Sigmoid colon (tissue), 7 donors: Measurements from ENCODE around the gene PAPOLA. TPM values are rescaled to one million over a fixed set of nuclear protein-coding genes. Genes with fewer than 3 reads are reported as not detected.

Experiments used
- DNase-seq: peaks from one replicate; pipeline ENCODE4 v3.0.0-alpha.2; 2019
- H3K27ac ChIP-seq, 4 donors: fragments of 200-600 bp; sonication (generic); one replicate each; pipeline ENCODE4 v1.5.1; 2016 to 2019; ENCODE audit warnings: mild to moderate bottlenecking in 1 of 4
- H3K27me3 ChIP-seq, 3 donors: fragments of 200-600 bp; sonication (generic); one replicate each; pipeline ENCODE4 v1.5.1; 2019; ENCODE audit warnings: mild to moderate bottlenecking in 1 of 3
- H3K36me3 ChIP-seq, 4 donors: fragments of 200-600 bp; sonication (generic); one replicate each; pipeline ENCODE4 v1.5.1; 2016 to 2019
- H3K4me1 ChIP-seq, 4 donors: fragments of 200-600 bp; sonication (generic); one replicate each; pipeline ENCODE4 v1.5.1; 2017 to 2019
- H3K4me3 ChIP-seq, 4 donors: fragments of 200-600 bp; sonication (generic); one replicate each; pipeline ENCODE4 v1.5.1; 2017 to 2019; ENCODE audit warnings: mild to moderate bottlenecking in 2 of 4, moderate library complexity in 1 of 4
- H3K9me3 ChIP-seq, 4 donors: fragments of 200-600 bp in 3 of 4; sonication (generic) in 3 of 4; one replicate each; pipeline versions ENCODE4 v1.5.1 to v1.6.1; 2013 to 2019
- CTCF ChIP-seq, 4 experiments: fragments of 450-650 bp in 3 of 4; fragments of 200-600 bp in 1 of 4; IDR thresholded peaks; one replicate each; pipeline ENCODE4 v1.5.1; 2016 to 2019; ENCODE audit warnings: antibody characterized with exemption in 4 of 4, mild to moderate bottlenecking in 3 of 4, moderate library complexity in 2 of 4
- EP300 ChIP-seq, 4 donors: sonication (generic); formaldehyde crosslinking; IDR thresholded peaks; one replicate each; pipeline ENCODE4 v1.6.1; 2017; ENCODE audit warnings: antibody characterized with exemption in 4 of 4
- POLR2A ChIP-seq, 2 donors: fragments of 450-650 bp; IDR thresholded peaks; one replicate each; pipeline ENCODE4 v1.6.1; 2016; ENCODE audit warnings: antibody characterized with exemption in 2 of 2, mild to moderate bottlenecking in 2 of 2, moderate library complexity in 2 of 2
- POLR2AphosphoS5 ChIP-seq, 4 donors: sonication (generic); formaldehyde crosslinking; IDR thresholded peaks; one replicate each; pipeline ENCODE4 v1.6.1; 2017; ENCODE audit warnings: antibody characterized with exemption in 4 of 4
- WGBS, 2 donors: extraction: QIAGEN DNeasy Blood & Tissue Kit; methylation state at CpG; one replicate each; pipeline ENCODE4 v1.1.7; 2013; 5-methylcytosine and 5-hydroxymethylcytosine counted together
- intact Hi-C: fragments of 100-400 bp; cut with DNase I; formaldehyde crosslinking; loops from one replicate; pipeline ENCODE4 v1.15.1; 2023
- polyA plus RNA-seq, 3 donors: library from polyadenylated mRNA; stranded (reverse); fragments of 200-250 nt; gene quantifications; one replicate each; pipeline ENCODE4 v1.2.3, GENCODE V29; 2013
- total RNA-seq, 4 donors: library from RNA; depleted of rRNA; stranded (reverse); fragments of >200 nt; gene quantifications; one replicate each; pipeline ENCODE4 v1.1.0, GENCODE V29; 2016
- donor health status: healthy with polysubstance abuse.
- donor health status: Bipolar disorder and iron deficiency.
- donor health status: healthy.

Gene PAPOLA
- total and polyA plus RNA-seq, 7 donors, result 67.9 to 154 (median 113) TPM

- Histone ChIP-seq H3K27me3 (peaks cover 0 to 4% (median 0%) of the 10 kb centered on the region in 3 donors), H3K4me3 (no peak overlapping the region), H3K9me3 (no peaks in the 10 kb centered on the region), H3K4me1 (peaks cover 0 to 8% (median 7%) of the 10 kb centered on the region in 4 donors), H3K36me3 (no peaks in the 10 kb centered on the region), H3K27ac (no peak overlapping the region)
- intact Hi-C loops, result no loop called here
- no peak for DNase-seq
- 56 to 83% methylated on average over 5 of the region's 5 CpGs for WGBS, 2 donors
- no peak for TF ChIP-seq POLR2AphosphoS5 (IDR thresholded peaks at IDR 0.05)
- TF ChIP-seq POLR2A (IDR thresholded peaks at IDR 0.05), result no peak
- no peak for TF ChIP-seq EP300 (IDR thresholded peaks at IDR 0.05)
- no peak for TF ChIP-seq CTCF (IDR thresholded peaks at IDR 0.05)
These were observed 5.1 kb upstream of the PAPOLA start for GRCh38 chr14:96497087-96497486.

GRCh38 chr14:96497586-96497985, 4.6 kb upstream of the PAPOLA start:
- peaks cover 0 to 4% (median 0%) of the 10 kb centered on the region in 3 donors for H3K27me3 ChIP-seq
- 90 to 92% methylated on average over 3 of the region's 3 CpGs for WGBS, 2 donors
- H3K4me1 ChIP-seq, result peaks cover 0 to 8% (median 7%) of the 10 kb centered on the region in 4 donors
- no peak overlapping the region for H3K27ac ChIP-seq
- H3K36me3 ChIP-seq, result no peaks in the 10 kb centered on the region
- no peak overlapping the region for H3K4me3 ChIP-seq
- intact Hi-C loops, result no loop called here
- H3K9me3 ChIP-seq, result no peaks in the 10 kb centered on the region
- DNase-seq, result no peak
- no peak for TF ChIP-seq POLR2A (IDR thresholded peaks at IDR 0.05)
- TF ChIP-seq POLR2AphosphoS5 (IDR thresholded peaks at IDR 0.05), result no peak
- no peak for TF ChIP-seq CTCF (IDR thresholded peaks at IDR 0.05)
- TF ChIP-seq EP300 (IDR thresholded peaks at IDR 0.05), result no peak

GRCh38 chr14:96501217-96501739, 904 bp upstream of the PAPOLA start:
- 4 to 9% methylated on average over 15 of the region's 15 CpGs for WGBS, 2 donors
- Histone ChIP-seq H3K36me3 (no peaks in the 10 kb centered on the region), H3K4me3 (peak overlapping the region; percentile 59 to 88 (median 80)), H3K9me3 (no peaks in the 10 kb centered on the region), H3K4me1 (peaks cover 0 to 39% (median 37%) of the 10 kb centered on the region in 4 donors), H3K27me3 (no peaks in the 10 kb centered on the region), H3K27ac (peak overlapping the region; percentile 87 to 98 (median 95))
- intact Hi-C loops, result loop anchor here (5.0 to 10.0 kb wide), 5 partner anchors 139 to 966 kb away; partner anchors contain the start of genes ATG2B, GLRX5, GSKIP and VRK1
- TF ChIP-seq EP300 (IDR thresholded peaks at IDR 0.05), result no peak
- TF ChIP-seq POLR2A (IDR thresholded peaks at IDR 0.05), result no peak
- no peak for TF ChIP-seq POLR2AphosphoS5 (IDR thresholded peaks at IDR 0.05)
- no peak for TF ChIP-seq CTCF (IDR thresholded peaks at IDR 0.05)
- DNase-seq, result no peak

- DNase-seq, result peak; percentile 74
- no peaks in the 10 kb centered on the region for H3K36me3 ChIP-seq
- no peaks in the 10 kb centered on the region for H3K9me3 ChIP-seq
- WGBS, 2 donors, result 0 to 1% methylated on average over 47 of the region's 47 CpGs
- TF ChIP-seq POLR2AphosphoS5 (IDR thresholded peaks at IDR 0.05), result no peak
- no peak for TF ChIP-seq POLR2A (IDR thresholded peaks at IDR 0.05)
- no peak for TF ChIP-seq CTCF (IDR thresholded peaks at IDR 0.05)
- no peak for TF ChIP-seq EP300 (IDR thresholded peaks at IDR 0.05)
- intact Hi-C loops, result loop anchor here (5.0 to 10.0 kb wide), 5 partner anchors 140 to 968 kb away; partner anchors contain the start of genes ATG2B, GLRX5, GSKIP and VRK1
- no peaks in the 10 kb centered on the region for H3K27me3 ChIP-seq
- H3K27ac ChIP-seq, result peak overlapping the region; percentile 87 to 98 (median 95)
- H3K4me3 ChIP-seq, result peak overlapping the region; percentile 59 to 88 (median 80)
- peaks cover 0 to 47% (median 41%) of the 10 kb centered on the region in 4 donors for H3K4me1 ChIP-seq
These were observed 581 bp downstream of the PAPOLA start for GRCh38 chr14:96502621-96503305.
